SIG-M5 (cell line): Measurements from ENCODE around the gene BMPR1B.
"Not testable (repeated sequence)": the region's sequence is repeated elsewhere in the genome, so short reads cannot be mapped to it uniquely, and the experiment has no call there.

Source experiments
- DNase-seq: peaks from one replicate; lab custom pipeline; 2025; lab: John Stamatoyannopoulos, UW

Gene BMPR1B

GRCh38 chr4:94833394-94833793 is 75.6 kb downstream of the BMPR1B start:
- no peak for DNase-seq

GRCh38 chr4:94834501-94834900 is 76.7 kb downstream of the BMPR1B start:
- no peak for DNase-seq

DNA sequence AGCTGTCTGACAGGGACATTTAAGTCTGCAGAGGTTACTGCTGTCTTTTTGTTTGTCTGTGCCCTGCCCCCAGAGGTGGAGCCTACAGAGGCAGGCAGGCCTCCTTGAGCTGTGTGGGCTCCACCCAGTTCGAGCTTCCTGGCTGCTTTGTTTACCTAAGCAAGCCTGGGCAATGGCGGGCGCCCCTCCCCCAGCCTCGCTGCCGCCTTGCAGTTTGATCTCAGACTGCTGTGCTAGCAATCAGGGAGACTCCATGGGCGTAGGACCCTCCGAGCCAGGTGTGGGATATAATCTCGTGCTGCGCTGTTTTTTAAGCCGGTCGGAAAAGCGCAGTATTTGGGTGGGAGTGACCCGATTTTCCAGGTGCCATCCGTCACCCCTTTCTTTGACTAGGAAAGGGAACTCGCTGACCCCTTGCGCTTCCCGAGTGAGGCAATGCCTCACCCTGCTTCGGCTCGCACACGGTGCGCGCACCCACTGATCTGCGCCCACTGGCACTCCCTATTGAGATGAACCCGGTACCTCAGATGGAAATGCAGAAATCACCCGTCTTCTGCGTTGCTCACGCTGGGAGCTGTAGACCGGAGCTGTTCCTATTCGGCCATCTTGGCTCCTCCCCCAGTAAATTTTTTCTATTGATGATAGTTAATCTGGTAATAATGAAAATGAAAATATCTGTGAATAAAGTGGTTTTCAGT is 83.6 kb downstream of the BMPR1B start:
- not testable (repeated sequence) for DNase-seq

GRCh38 chr4:94841864-94842221 is 84.1 kb downstream of the BMPR1B start:
- no peak for DNase-seq

DNA sequence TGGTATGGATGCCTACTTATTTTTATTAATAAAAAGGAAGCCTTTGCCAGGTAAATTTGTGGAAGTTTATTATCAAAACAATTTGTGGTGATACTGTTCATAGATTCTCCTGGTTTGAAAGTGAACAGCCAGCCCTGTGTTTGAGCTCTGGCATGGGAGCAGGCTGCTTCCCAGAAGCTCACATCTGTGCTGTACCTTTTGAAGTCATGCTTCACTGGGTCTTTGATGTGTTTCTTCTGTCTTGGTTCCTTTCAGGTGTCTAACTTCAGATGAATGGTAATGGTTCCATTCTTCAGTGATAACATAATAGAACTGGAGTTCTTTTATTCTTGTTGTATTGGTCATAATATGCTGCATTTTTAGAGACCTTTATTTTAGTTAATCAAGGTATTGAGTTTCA is 85.5 kb downstream of the BMPR1B start:
- DNase-seq: no peak

DNA sequence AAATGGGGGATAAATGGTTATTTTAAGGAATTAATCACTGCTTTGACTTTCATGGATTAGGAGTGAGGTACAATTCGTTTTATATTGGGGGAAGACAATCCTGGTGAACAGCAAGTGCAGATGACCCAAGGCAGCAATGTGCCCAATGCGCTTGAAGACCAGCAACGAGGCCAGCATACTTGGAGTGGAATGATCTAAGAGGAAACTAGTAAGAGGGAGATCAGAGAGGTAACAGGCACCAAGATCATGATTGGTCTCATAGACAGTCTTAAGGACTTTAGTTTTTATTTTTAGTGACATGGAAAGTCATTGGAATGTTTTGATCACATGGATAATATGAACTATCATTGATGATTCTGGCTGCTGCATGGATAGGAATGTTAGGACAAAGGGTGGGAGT is 90.6 kb downstream of the BMPR1B start:
- DNase-seq: no peak

GRCh38 chr4:94849901-94850300 is 92.1 kb downstream of the BMPR1B start:
- no peak for DNase-seq

DNA sequence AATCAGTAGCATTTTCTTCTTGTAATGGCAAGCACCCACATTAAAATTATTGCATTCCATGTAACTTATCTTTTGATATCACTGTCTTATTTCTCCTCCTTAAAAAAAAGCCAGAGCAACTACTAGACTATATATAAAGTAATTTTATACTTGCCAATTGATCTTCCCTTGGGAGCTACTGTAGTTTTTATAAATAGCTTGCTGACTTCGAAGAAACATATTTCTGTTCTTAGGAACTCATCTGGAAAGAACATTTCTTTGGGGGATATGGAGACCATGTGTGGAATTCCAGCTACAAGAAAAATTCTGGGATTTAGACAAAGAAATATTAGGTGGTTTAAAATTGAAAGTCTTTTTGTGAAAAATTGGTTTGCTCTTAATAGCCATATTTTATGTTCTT is 94.9 kb downstream of the BMPR1B start:
- no peak for DNase-seq

GRCh38 chr4:94856030-94856429 is 98.3 kb downstream of the BMPR1B start:
- no peak for DNase-seq

DNA sequence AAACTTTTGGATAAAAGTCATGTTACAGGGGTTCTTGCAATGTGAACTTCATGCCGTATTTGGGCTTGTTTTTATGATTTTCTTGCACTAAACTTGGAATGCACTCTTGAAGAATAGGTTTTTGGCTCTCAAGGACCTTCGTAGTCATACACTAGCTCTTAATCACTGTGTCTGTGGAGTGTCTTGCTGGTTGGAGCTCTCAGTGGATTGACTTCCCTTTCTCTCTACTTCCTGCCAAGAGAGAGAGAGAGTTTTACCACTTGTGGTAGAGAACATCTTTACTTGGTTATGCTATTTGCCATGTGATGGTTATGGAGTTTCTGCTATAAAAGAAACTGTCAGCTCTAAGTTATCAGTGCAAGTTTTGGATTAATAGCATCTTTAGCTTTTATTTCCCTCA is 112.4 kb downstream of the BMPR1B start:
- DNase-seq: no peak

- no peak for DNase-seq
These were observed 114.0 kb downstream of the BMPR1B start for GRCh38 chr4:94871644-94872305.

DNA sequence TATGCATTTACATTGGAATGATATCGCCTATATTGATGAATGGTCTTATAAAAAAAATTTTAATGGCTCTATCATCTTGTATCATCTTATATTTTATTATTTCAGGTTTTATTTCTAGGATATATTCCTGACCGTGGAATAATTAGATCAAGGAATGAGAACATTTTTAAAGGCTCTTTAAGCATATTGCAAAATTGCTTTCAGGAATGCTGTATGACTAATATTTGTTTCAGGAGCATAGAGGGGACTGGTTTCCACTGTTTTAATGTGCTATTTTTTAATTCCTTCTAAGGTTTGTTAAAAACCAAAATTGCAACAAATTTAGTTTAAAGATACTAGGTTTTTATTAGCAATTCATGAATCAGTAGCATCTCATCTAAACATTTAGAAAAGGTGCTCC is 120.2 kb downstream of the BMPR1B start:
- DNase-seq: no peak

DNA sequence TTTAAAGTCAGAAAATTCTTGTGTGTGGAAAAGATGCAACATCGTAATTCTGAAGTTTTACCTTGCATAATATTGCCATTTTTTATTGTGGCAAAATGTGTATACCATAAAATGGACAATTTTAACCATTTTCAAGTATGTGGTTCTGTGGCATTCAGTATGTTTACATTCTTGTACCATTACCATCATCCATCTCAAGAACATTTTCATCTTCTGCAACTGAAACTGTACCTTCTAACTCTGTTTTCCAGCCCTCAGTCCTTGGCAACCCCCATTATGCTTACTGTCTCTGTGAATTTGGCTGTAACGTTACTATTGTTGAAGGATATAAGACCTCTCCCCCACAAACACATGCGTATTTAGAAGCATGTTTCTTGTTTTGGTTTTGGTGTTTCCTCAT is 123.2 kb downstream of the BMPR1B start:
- no peak for DNase-seq

DNA sequence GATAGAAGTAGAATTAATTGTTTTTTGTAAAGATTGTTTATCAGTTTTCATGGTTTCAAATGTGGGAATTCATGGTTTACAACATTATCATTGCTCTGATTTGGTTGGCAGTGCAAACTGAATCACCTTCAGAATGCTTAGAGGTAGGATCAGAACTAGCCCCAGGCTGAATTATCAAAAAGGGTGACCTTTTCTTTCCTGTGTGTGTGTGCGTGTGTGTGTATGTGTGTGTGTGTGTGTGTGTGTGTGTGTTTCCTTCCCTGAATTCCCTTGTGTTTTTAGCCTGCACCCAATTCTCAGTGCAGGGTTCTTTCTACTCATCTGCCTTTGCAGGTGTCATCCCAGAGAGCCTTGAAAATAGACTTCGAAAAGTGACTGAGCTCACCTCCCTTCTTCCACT is 125.0 kb downstream of the BMPR1B start:
- DNase-seq: no peak

- no peak for DNase-seq
These were observed 129.3 kb downstream of the BMPR1B start for GRCh38 chr4:94887027-94887426.

GRCh38 chr4:94889523-94889922 is 131.8 kb downstream of the BMPR1B start:
- DNase-seq: no peak

GRCh38 chr4:94889946-94890345 is 132.2 kb downstream of the BMPR1B start:
- no peak for DNase-seq

DNA sequence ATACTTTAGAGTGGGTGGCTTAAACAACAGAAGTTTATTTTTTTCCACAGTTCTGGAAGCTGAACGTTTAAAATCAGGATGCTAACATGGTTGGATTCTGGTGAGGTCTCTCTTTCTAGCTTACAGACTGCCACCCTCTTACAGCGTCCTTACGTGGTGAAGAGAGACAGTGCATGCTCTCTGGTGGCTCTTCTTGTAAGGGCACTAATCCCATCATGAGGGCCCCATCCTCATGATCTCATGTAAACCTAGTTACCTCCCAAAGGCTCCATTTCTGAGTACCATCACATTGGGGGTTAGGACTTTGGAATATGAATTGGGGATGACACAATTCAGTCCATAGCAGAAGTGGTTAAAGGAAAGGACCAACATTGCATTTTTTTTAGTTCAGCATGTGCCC is 132.8 kb downstream of the BMPR1B start:
- DNase-seq: no peak

DNA sequence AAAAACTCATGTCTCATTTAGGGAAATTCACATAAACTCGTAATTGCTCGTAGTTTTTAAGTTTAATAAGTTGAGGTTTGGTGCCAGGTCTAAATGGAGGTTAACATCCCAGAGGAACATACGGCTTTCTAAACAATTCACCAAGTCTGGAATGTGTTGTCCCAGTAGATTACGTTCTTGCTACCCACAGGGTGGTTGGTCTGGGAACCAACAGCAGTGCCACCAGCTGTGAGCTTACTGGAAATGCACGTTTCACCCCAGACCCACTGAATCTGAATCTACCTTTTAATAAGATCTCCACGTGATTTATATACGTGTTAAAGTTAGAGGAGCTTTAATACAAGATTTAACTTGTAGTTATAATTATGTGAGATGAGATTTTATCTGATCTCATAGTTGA is 134.3 kb downstream of the BMPR1B start:
- no peak for DNase-seq

DNA sequence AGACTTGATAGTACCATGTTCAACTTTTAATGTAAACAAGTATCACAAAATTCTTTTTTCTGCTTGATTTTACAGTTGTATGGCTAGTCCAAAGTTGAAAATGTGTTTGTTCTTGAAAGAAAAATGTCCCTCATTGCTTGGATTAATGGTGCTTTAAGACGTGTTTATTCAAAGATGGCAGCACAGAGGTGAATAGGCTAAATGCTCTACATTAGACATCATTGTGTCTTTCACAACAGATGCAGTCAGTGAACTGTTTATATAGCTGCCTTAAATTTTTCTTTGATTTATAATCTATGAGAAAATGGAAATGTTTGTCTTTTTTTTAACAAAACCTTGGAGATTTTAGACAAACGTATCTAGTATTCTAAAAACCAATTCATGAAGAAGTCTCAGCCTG is 137.3 kb downstream of the BMPR1B start:
- DNase-seq: no peak

DNA sequence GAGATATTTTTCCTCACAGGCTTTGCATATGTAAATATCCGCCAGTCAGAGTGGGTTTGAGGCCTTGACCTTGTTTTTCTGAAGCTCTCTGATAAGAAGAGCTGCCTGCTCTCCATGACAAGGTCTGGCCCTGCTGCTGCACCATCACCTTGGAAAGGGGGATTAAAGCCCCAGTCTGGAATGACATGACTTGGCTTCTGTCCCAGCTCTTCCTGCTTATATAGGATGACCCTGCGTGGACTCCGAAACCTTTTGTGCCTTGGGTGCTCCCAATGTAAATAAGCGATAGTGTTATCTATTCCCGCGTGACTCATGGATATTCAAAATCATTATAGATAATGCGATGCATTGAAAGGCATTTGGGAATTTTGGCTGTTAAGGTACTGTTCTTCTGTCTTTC is 139.3 kb downstream of the BMPR1B start:
- no peak for DNase-seq

- no peak for DNase-seq
These were observed 147.8 kb downstream of the BMPR1B start for GRCh38 chr4:94905511-94905910.

GRCh38 chr4:94909645-94910044 is 151.9 kb downstream of the BMPR1B start:
- DNase-seq: no peak

DNA sequence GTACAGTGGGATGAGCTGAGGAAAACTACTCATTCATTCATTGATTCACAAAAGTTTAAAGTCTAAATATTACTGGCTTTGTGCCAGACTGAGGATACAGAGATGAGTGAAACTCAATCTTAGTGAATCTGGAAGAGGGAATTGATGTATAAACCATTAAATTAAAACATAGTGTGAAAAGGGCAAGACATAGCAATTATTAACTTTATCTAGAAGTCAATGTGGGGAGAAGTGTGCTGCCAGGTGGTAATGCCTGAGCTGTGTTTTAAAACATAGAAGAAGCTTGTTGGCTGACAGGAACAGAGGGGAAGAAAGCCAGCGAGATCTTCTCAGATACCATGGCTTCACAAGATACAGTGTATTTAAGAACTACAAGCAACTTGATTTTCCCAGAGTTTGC is 153.4 kb downstream of the BMPR1B start:
- no peak for DNase-seq
